HCT116 (cell line): ENCODE measurements around the gene PKD2L2. TPM values are rescaled to one million over a fixed set of nuclear protein-coding genes. Genes with fewer than 3 reads are reported as not detected.

ENCODE experiments used
- ATAC-seq: fragments of 200-7000 bp; cut with Tn5 transposase; 2 replicates; pipeline ENCODE4 v1.9.1; 2020; ENCODE audit warnings: mild to moderate bottlenecking, moderate library complexity
- BruUV-seq: library from RNA; stranded (reverse); fragments of 400-500 nt; replicated peaks from 2 replicates; lab custom pipeline; 2021; lab: Mats Ljungman, UMichigan
- CTCF ChIA-PET: fragments of 300-600 bp; sonication (Branson Sonifier 250); formaldehyde crosslinking; loops from one replicate; lab custom pipeline; 2021; ENCODE audit warnings: antibody characterized with exemption; lab: Charles Lee
- POLR2A ChIA-PET: fragments of 300-600, 350-600 bp; sonication (Branson Sonifier 250); formaldehyde crosslinking; loops from one replicate; lab custom pipeline; 2021; ENCODE audit warnings: antibody characterized with exemption; lab: Charles Lee
- RAD21 ChIA-PET, 2 experiments: fragments of 300-600 bp; sonication (Branson Sonifier 250); formaldehyde crosslinking; loops; one replicate each; lab custom pipeline; 2023; ENCODE audit warnings: low total read pairs in 2 of 2; ENCODE audit not compliant: uncharacterized antibody in 2 of 2, unreplicated experiment in 2 of 2, low non-redundant PET in 1 of 2; lab: Charles Lee
- DNase-seq: peaks from one replicate; pipeline ENCODE4 v3.0.0-alpha.2; 2010; ENCODE audit warnings: low read depth, low spot score
- H2AFZ ChIP-seq: fragments of 200-600 bp; shearing (Covaris generic), sonication (generic); 2 replicates; pipeline ENCODE4 v1.6.1; 2017; ENCODE audit warnings: low read depth, mixed run types, mixed read lengths, antibody characterized with exemption, low read length; ENCODE audit not compliant: poor library complexity, severe bottlenecking
- H3K27ac ChIP-seq: 2 replicates; pipeline ENCODE4 v1.5.1; 2012; ENCODE audit warnings: low read depth, low read length
- H3K27me3 ChIP-seq: fragments of 200-600 bp; sonication (generic); 2 replicates; pipeline ENCODE4 v1.6.1; 2016; ENCODE audit warnings: mixed run types, low read length, mixed read lengths; ENCODE audit not compliant: insufficient read depth
- H3K36me3 ChIP-seq, 2 experiments: fragments of 200-500 bp in 1 of 2; fragments of 200-600 bp in 1 of 2; sonication (Bioruptor generic) in 1 of 2; sonication (generic) in 1 of 2; 2 replicates each; pipeline versions ENCODE4 v1.5.1 to v1.6.1; 2014 to 2016; ENCODE audit warnings: low read length in 2 of 2, inconsistent platforms in 1 of 2, mixed read lengths in 1 of 2, mixed run types in 1 of 2; ENCODE audit not compliant: insufficient read depth in 2 of 2, control insufficient read depth in 1 of 2
- H3K4me1 ChIP-seq, 2 experiments: fragments of 200-600 bp in 1 of 2; sonication (generic) in 1 of 2; 2 replicates each; pipeline versions ENCODE4 v1.5.1 to v1.6.1; 2012 to 2017; ENCODE audit warnings: low read length in 2 of 2, inconsistent platforms in 1 of 2, mild to moderate bottlenecking in 1 of 2, mixed read lengths in 1 of 2, mixed run types in 1 of 2, moderate library complexity in 1 of 2; ENCODE audit not compliant: insufficient read depth in 2 of 2, control insufficient read depth in 1 of 2
- H3K4me2 ChIP-seq: fragments of 200-600 bp; sonication (generic); 2 replicates; pipeline ENCODE4 v1.6.1; 2017; ENCODE audit warnings: mixed run types, low read length, mixed read lengths
- H3K4me3 ChIP-seq, 2 experiments: fragments of 200-600 bp in 1 of 2; sonication (generic) in 1 of 2; replicated peaks in 1 of 2; 2 replicates each; pipeline ENCODE4 v1.5.1; 2011 to 2016; ENCODE audit warnings: low read length in 2 of 2, control low read depth in 1 of 2, low read depth in 1 of 2, mild to moderate bottlenecking in 1 of 2, mixed read lengths in 1 of 2, mixed run types in 1 of 2
- H3K79me2 ChIP-seq: fragments of 200-600 bp; sonication (generic); 2 replicates; pipeline ENCODE4 v1.6.1; 2017; ENCODE audit warnings: mild to moderate bottlenecking, mixed run types, low read length, moderate library complexity, mixed read lengths; ENCODE audit not compliant: insufficient read depth
- H3K9ac ChIP-seq: fragments of 200-600 bp; sonication (generic); 2 replicates; pipeline ENCODE4 v1.6.1; 2016; ENCODE audit warnings: low read length, mixed read lengths
- H3K9me2 ChIP-seq: fragments of 200-600 bp; sonication (generic), shearing (Covaris generic); 2 replicates; pipeline ENCODE4 v1.6.1; 2017; ENCODE audit warnings: mixed run types, mild to moderate bottlenecking, moderate library complexity; ENCODE audit not compliant: insufficient read depth
- H3K9me3 ChIP-seq, 2 experiments: fragments of 200-500 bp in 1 of 2; fragments of 200-600 bp in 1 of 2; sonication (Bioruptor generic) in 1 of 2; sonication (generic) in 1 of 2; 2 replicates each; pipeline ENCODE4 v1.6.1; 2014 to 2017; ENCODE audit warnings: low read length in 2 of 2, mixed read lengths in 2 of 2, inconsistent platforms in 1 of 2, low read depth in 1 of 2, mild to moderate bottlenecking in 1 of 2, mixed run types in 1 of 2, moderate library complexity in 1 of 2; ENCODE audit not compliant: control insufficient read depth in 1 of 2, insufficient read depth in 1 of 2
- H4K20me1 ChIP-seq: fragments of 200-600 bp; sonication (generic), shearing (Covaris generic); 2 replicates; pipeline ENCODE4 v1.6.1; 2017; ENCODE audit warnings: mixed run types, mild to moderate bottlenecking, moderate library complexity; ENCODE audit not compliant: insufficient read depth
- ATF3 ChIP-seq: IDR thresholded peaks from 2 replicates; pipeline ENCODE4 v1.6.1; 2012
- CBX3 ChIP-seq: IDR thresholded peaks from 2 replicates; pipeline ENCODE4 v1.6.1; 2012; ENCODE audit warnings: low read depth
- CEBPB ChIP-seq: IDR thresholded peaks from 2 replicates; pipeline ENCODE4 v1.6.1; 2012; ENCODE audit warnings: low read depth
- EGR1 ChIP-seq: IDR thresholded peaks from 2 replicates; pipeline ENCODE4 v1.6.1; 2012; ENCODE audit warnings: low read depth
- ELF1 ChIP-seq: IDR thresholded peaks from 2 replicates; pipeline ENCODE4 v1.6.1; 2012; ENCODE audit warnings: low read depth, borderline replicate concordance
- EZH2phosphoT487 ChIP-seq: fragments of 200-600 bp; IDR thresholded peaks from 2 replicates; pipeline ENCODE4 v1.6.1; 2018; ENCODE audit warnings: antibody characterized with exemption, borderline replicate concordance
- FOSL1 ChIP-seq: IDR thresholded peaks from 2 replicates; pipeline ENCODE4 v1.6.1; 2012; ENCODE audit warnings: low read depth
- JUND ChIP-seq: IDR thresholded peaks from 2 replicates; pipeline ENCODE4 v1.6.1; 2012
- POLR2A ChIP-seq: IDR thresholded peaks from 2 replicates; pipeline ENCODE4 v1.7.0; 2011; ENCODE audit warnings: borderline replicate concordance; ENCODE audit not compliant: insufficient read depth, insufficient read length; ENCODE audit errors: extremely low read depth
- RAD21 ChIP-seq: IDR thresholded peaks from 2 replicates; pipeline ENCODE4 v1.6.1; 2012; ENCODE audit warnings: low read depth, mild to moderate bottlenecking
- SIN3A ChIP-seq: IDR thresholded peaks from 2 replicates; pipeline ENCODE4 v1.6.1; 2012; ENCODE audit warnings: low read depth
- SP1 ChIP-seq: IDR thresholded peaks from 2 replicates; pipeline ENCODE4 v1.6.1; 2012; ENCODE audit warnings: low read depth
- SRF ChIP-seq: IDR thresholded peaks from 2 replicates; pipeline ENCODE4 v1.6.1; 2012; ENCODE audit warnings: low read depth
- TCF7L2 ChIP-seq: IDR thresholded peaks from 2 replicates; pipeline ENCODE4 v1.7.0; 2011; ENCODE audit warnings: borderline replicate concordance, inconsistent platforms; ENCODE audit not compliant: insufficient read depth, insufficient read length; ENCODE audit errors: extremely low read depth
- ZBTB33 ChIP-seq: IDR thresholded peaks from 2 replicates; pipeline ENCODE4 v1.6.1; 2011; ENCODE audit warnings: mild to moderate bottlenecking, low read length, moderate library complexity; ENCODE audit not compliant: insufficient replicate concordance; ENCODE audit errors: extremely low read depth
- intact Hi-C: fragments of 100-400 bp; cut with micrococcal nuclease; formaldehyde crosslinking; loops from 2 replicates; pipeline ENCODE4 v1.10.0; 2022
- total RNA-seq: library from RNA; stranded (reverse); gene quantifications from one replicate; pipeline ENCODE4 v1.2.1, GENCODE V29; 2021; ENCODE audit not compliant: unreplicated experiment
- TF ChIP-seq, protein P1 (sequence below): IDR thresholded peaks from 2 replicates; pipeline ENCODE4 v1.6.1; 2012
- TF ChIP-seq, protein P2 (sequence below), 3 experiments: fragments of 200-600 bp in 1 of 3; sonication (generic) in 1 of 3; IDR thresholded peaks in 2 of 3; conservative IDR thresholded peaks in 1 of 3; 2 replicates each; pipeline ENCODE4 v1.5.1; 2012 to 2017; ENCODE audit warnings: low read depth in 2 of 3, low read length in 2 of 3, antibody characterized with exemption in 1 of 3, borderline replicate concordance in 1 of 3, control low read depth in 1 of 3, mild to moderate bottlenecking in 1 of 3, mixed read lengths in 1 of 3, mixed run types in 1 of 3, moderate library complexity in 1 of 3; ENCODE audit not compliant: insufficient read depth in 1 of 3

The PKD2L2 gene
- total RNA-seq, 1 experiment from 2014 or later, result not detected

DNA sequence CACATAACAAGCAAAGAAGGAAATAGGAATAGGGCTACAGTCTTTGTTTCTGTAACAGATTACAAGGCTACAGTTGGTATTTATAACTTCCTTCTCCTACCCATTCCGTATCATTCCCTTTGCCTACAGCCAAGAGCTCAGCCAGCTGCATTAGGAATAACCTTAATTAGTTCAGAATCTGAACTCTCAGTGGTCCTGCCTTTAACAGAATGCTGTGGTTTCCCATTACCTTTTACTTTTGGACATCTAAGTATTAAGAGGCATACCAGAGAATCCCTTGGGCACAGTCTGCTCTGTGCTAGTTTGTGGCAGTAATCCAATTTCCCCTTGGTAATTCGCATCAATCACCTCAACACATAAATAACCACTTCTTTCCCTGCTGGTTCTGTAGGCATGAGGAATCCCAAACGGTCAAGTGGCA, 44.2 kb downstream of the PKD2L2 start:
- Histone ChIP-seq H3K36me3 (peaks cover 0 to 9% of the 10 kb centered on the region in 2 experiments; a peak in 2 of 4 replicates), H3K9me2 (no peaks in the 10 kb centered on the region), H4K20me1 (no peaks in the 10 kb centered on the region), H3K9me3 (no peaks in the 10 kb centered on the region), H3K4me3 (no peak overlapping the region), H3K27ac (no peak overlapping the region), H3K27me3 (no peaks in the 10 kb centered on the region), H3K4me1 (no peaks in the 10 kb centered on the region), H3K4me2 (no peak overlapping the region), H3K9ac (no peak overlapping the region), H3K79me2 (no peaks in the 10 kb centered on the region), H2AFZ (no peak overlapping the region)
- intact Hi-C loops, result no loop called here
- ChIA-PET CTCF (interaction anchor here (1.3 kb wide), 1 partner anchor 155 kb away, joined by 3 read pairs; no protein-coding TSS in a partner anchor), RAD21 (interaction anchor here in 1 of 2 experiments (0.7 kb wide), 1 partner anchor 11 kb away, joined by 4 read pairs; no protein-coding TSS in a partner anchor), POLR2A (no interaction called here)
- TF ChIP-seq POLR2A (no peak), EZH2phosphoT487 (no peak), SP1 (no peak), JUND (no peak), FOSL1 (no peak), SRF (no peak), CBX3 (no peak)
- BruUV-seq, result no TSS peak
- ATAC-seq (no peak), DNase-seq (no peak)

GRCh38 chr5:137935190-137935589, 45.9 kb downstream of the PKD2L2 start:
- Histone ChIP-seq H3K4me1 (no peaks in the 10 kb centered on the region), H3K4me3 (no peak overlapping the region), H3K79me2 (no peaks in the 10 kb centered on the region), H3K36me3 (peaks cover 11 to 24% of the 10 kb centered on the region in 2 experiments), H3K9me2 (no peaks in the 10 kb centered on the region), H3K9ac (no peak overlapping the region), H4K20me1 (no peaks in the 10 kb centered on the region), H2AFZ (no peak overlapping the region), H3K27ac (no peak overlapping the region), H3K9me3 (no peaks in the 10 kb centered on the region), H3K4me2 (no peak overlapping the region), H3K27me3 (no peaks in the 10 kb centered on the region)
- TF ChIP-seq, protein P1, sequence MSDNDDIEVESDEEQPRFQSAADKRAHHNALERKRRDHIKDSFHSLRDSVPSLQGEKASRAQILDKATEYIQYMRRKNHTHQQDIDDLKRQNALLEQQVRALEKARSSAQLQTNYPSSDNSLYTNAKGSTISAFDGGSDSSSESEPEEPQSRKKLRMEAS, result no peak
- no peak for TF ChIP-seq RAD21
- no peak for TF ChIP-seq TCF7L2
- TF ChIP-seq EGR1, result no peak
- TF ChIP-seq SP1, result no peak
- no peak for TF ChIP-seq ATF3
- no peak for TF ChIP-seq ZBTB33
- no peak for TF ChIP-seq JUND
- no peak for TF ChIP-seq FOSL1
- TF ChIP-seq, protein P2, sequence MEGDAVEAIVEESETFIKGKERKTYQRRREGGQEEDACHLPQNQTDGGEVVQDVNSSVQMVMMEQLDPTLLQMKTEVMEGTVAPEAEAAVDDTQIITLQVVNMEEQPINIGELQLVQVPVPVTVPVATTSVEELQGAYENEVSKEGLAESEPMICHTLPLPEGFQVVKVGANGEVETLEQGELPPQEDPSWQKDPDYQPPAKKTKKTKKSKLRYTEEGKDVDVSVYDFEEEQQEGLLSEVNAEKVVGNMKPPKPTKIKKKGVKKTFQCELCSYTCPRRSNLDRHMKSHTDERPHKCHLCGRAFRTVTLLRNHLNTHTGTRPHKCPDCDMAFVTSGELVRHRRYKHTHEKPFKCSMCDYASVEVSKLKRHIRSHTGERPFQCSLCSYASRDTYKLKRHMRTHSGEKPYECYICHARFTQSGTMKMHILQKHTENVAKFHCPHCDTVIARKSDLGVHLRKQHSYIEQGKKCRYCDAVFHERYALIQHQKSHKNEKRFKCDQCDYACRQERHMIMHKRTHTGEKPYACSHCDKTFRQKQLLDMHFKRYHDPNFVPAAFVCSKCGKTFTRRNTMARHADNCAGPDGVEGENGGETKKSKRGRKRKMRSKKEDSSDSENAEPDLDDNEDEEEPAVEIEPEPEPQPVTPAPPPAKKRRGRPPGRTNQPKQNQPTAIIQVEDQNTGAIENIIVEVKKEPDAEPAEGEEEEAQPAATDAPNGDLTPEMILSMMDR (IDR thresholded peaks at IDR 0.05 in 2 of 3, conservative IDR thresholded peaks at IDR 0.05 in 1 of 3; ENCODE audit: borderline replicate concordance in 1 of 3, insufficient read depth in 1 of 3, low read depth in 2 of 3, low read length in 2 of 3), result no peak
- TF ChIP-seq CBX3, result no peak
- no peak for TF ChIP-seq ELF1
- no peak for TF ChIP-seq CEBPB
- no peak for TF ChIP-seq SIN3A
- TF ChIP-seq SRF, result no peak
- DNase-seq (no peak), ATAC-seq (no peak)
- POLR2A ChIA-PET, result no interaction called here
- RAD21 ChIA-PET, result no interaction called here
- CTCF ChIA-PET, result interaction anchor here (1.3 kb wide), 1 partner anchor 156 kb away, joined by 4 read pairs; no protein-coding TSS in a partner anchor
- intact Hi-C loops, result no loop called here
- no TSS peak for BruUV-seq
